ENCODE measurements around the gene RBM42. TPM values are rescaled to one million over a fixed set of nuclear protein-coding genes. Genes with fewer than 3 reads are reported as not detected.

The RBM42 gene
- total and polyA plus RNA-seq, 5 donors from 2014 or later = 52.3 to 69.0 (median 56.7) TPM

- Mint-ChIP-seq H3K9me3 (no peaks in the 10 kb centered on the region), H3K27me3 (no peaks in the 10 kb centered on the region), H3K4me1 (peaks cover 2 to 19% (median 8%) of the 10 kb centered on the region in 4 donors), H3K36me3 (peaks cover 23% of the 10 kb centered on the region), H3K4me3 (peak overlapping the region in 1 of 4 donors; percentile 29), H3K27ac (no peak overlapping the region)
- H3K27me3 ChIP-seq (ENCODE audit: control insufficient read depth, insufficient read depth, low read length) = no peaks in the 10 kb centered on the region
- peaks cover 47% of the 10 kb centered on the region for H3K36me3 ChIP-seq (ENCODE audit: control insufficient read depth, insufficient read depth, low read length)
- H3K27ac ChIP-seq (ENCODE audit: insufficient read depth, low read length, poor library complexity, severe bottlenecking) = no peak overlapping the region
- peaks cover 11% of the 10 kb centered on the region for H3K4me1 ChIP-seq (ENCODE audit: control insufficient read depth, insufficient read depth, low read length, poor library complexity, severe bottlenecking)
- DNase-seq = no peak
- H3K9me3 ChIP-seq (ENCODE audit: control insufficient read depth in 2 of 2, low read length in 2 of 2) = no peaks in the 10 kb centered on the region
- no peak overlapping the region for H3K4me3 ChIP-seq (ENCODE audit: low read depth, low read length)
- no peak for ATAC-seq (ENCODE audit: low read depth in 2 of 2)
These were observed 8.3 kb downstream of the RBM42 start for GRCh38 chr19:35637165-35637564.

GRCh38 chr19:35639321-35639639 lies 10.4 kb downstream of the RBM42 start:
- H3K9me3 ChIP-seq (ENCODE audit: control insufficient read depth in 2 of 2, low read length in 2 of 2) = no peaks in the 10 kb centered on the region
- ATAC-seq (ENCODE audit: low read depth in 2 of 2) (no peak), DNase-seq (no peak)
- H3K27ac ChIP-seq (ENCODE audit: insufficient read depth, low read length, poor library complexity, severe bottlenecking) = no peak overlapping the region
- no peak overlapping the region for H3K4me3 ChIP-seq (ENCODE audit: low read depth, low read length)
- peak overlapping the region in 1 of 3 donors; percentile 20 for H3K27ac Mint-ChIP-seq
- H3K4me3 Mint-ChIP-seq = peak overlapping the region in 1 of 4 donors; percentile 46
- H3K27me3 Mint-ChIP-seq = no peaks in the 10 kb centered on the region
- no peaks in the 10 kb centered on the region for H3K27me3 ChIP-seq (ENCODE audit: control insufficient read depth, insufficient read depth, low read length)
- peaks cover 30% of the 10 kb centered on the region for H3K36me3 ChIP-seq (ENCODE audit: control insufficient read depth, insufficient read depth, low read length)
- peaks cover 31% of the 10 kb centered on the region for H3K4me1 ChIP-seq (ENCODE audit: control insufficient read depth, insufficient read depth, low read length, poor library complexity, severe bottlenecking)
- peaks cover 15% of the 10 kb centered on the region for H3K36me3 Mint-ChIP-seq
- H3K4me1 Mint-ChIP-seq = peaks cover 0 to 25% (median 6%) of the 10 kb centered on the region in 4 donors
- H3K9me3 Mint-ChIP-seq = peaks cover 0 to 2% (median 0%) of the 10 kb centered on the region in 7 donors

- H3K27ac Mint-ChIP-seq = peak overlapping the region in 1 of 3 donors; percentile 20
- H3K27ac ChIP-seq (ENCODE audit: insufficient read depth, low read length, poor library complexity, severe bottlenecking) = no peak overlapping the region
- H3K36me3 Mint-ChIP-seq = peaks cover 12% of the 10 kb centered on the region
- H3K4me1 Mint-ChIP-seq = peaks cover 0 to 31% (median 10%) of the 10 kb centered on the region in 4 donors
- no peaks in the 10 kb centered on the region for H3K9me3 ChIP-seq (ENCODE audit: control insufficient read depth in 2 of 2, low read length in 2 of 2)
- H3K4me3 Mint-ChIP-seq = peak overlapping the region in 1 of 4 donors; percentile 46
- H3K4me3 ChIP-seq (ENCODE audit: low read depth, low read length) = no peak overlapping the region
- ATAC-seq (ENCODE audit: low read depth in 2 of 2) (no peak), DNase-seq (no peak)
- no peaks in the 10 kb centered on the region for H3K27me3 ChIP-seq (ENCODE audit: control insufficient read depth, insufficient read depth, low read length)
- H3K9me3 Mint-ChIP-seq = peaks cover 0 to 2% (median 0%) of the 10 kb centered on the region in 7 donors
- H3K27me3 Mint-ChIP-seq = no peaks in the 10 kb centered on the region
- H3K4me1 ChIP-seq (ENCODE audit: control insufficient read depth, insufficient read depth, low read length, poor library complexity, severe bottlenecking) = peaks cover 36% of the 10 kb centered on the region
- peaks cover 26% of the 10 kb centered on the region for H3K36me3 ChIP-seq (ENCODE audit: control insufficient read depth, insufficient read depth, low read length)
These were observed 11.0 kb downstream of the RBM42 start for GRCh38 chr19:35639863-35640262.

GRCh38 chr19:35641515-35642151 lies 12.8 kb downstream of the RBM42 start, which contains the start of gene ETV2:
TSS of gene ETV2 (plus strand) at chr19:35641745. CDS start at chr19:35642461, 716 bp downstream.
- no peaks in the 10 kb centered on the region for H3K27me3 ChIP-seq (ENCODE audit: control insufficient read depth, insufficient read depth, low read length)
- peak within 1 kb of the TSS in 2 of 3 donors; percentile 43 to 51 for H3K27ac Mint-ChIP-seq
- no peak within 1 kb of the TSS for H3K27ac ChIP-seq (ENCODE audit: insufficient read depth, low read length, poor library complexity, severe bottlenecking)

GRCh38 chr19:35642312-35642711 lies 13.5 kb downstream of the RBM42 start:
- Histone ChIP-seq H3K27ac (ENCODE audit: insufficient read depth, low read length, poor library complexity, severe bottlenecking) (no peak overlapping the region), H3K4me3 (ENCODE audit: low read depth, low read length) (no peak overlapping the region), H3K27me3 (ENCODE audit: control insufficient read depth, insufficient read depth, low read length) (no peaks in the 10 kb centered on the region), H3K4me1 (ENCODE audit: control insufficient read depth, insufficient read depth, low read length, poor library complexity, severe bottlenecking) (peaks cover 40% of the 10 kb centered on the region), H3K36me3 (ENCODE audit: control insufficient read depth, insufficient read depth, low read length) (peaks cover 6% of the 10 kb centered on the region), H3K9me3 (ENCODE audit: control insufficient read depth in 2 of 2, low read length in 2 of 2) (no peaks in the 10 kb centered on the region)
- Mint-ChIP-seq H3K4me1 (peaks cover 3 to 44% (median 17%) of the 10 kb centered on the region in 4 donors), H3K4me3 (peak overlapping the region; percentile 63 to 96 (median 84)), H3K36me3 (peaks cover under 1% of the 10 kb centered on the region), H3K27ac (peak overlapping the region in 1 of 3 donors; percentile 51), H3K27me3 (no peaks in the 10 kb centered on the region), H3K9me3 (peaks cover 0 to 2% (median 0%) of the 10 kb centered on the region in 7 donors)
- DNase-seq = no peak
- no peak for ATAC-seq (ENCODE audit: low read depth in 2 of 2)

More at GRCh38 chr19:35641515-35642151, 12.8 kb downstream of the RBM42 start, which contains the start of gene ETV2:
- Histone ChIP-seq H3K9me3 (ENCODE audit: control insufficient read depth in 2 of 2, low read length in 2 of 2) (no peaks in the 10 kb centered on the region), H3K4me3 (ENCODE audit: low read depth, low read length) (no peak within 1 kb of the TSS), H3K4me1 (ENCODE audit: control insufficient read depth, insufficient read depth, low read length, poor library complexity, severe bottlenecking) (peaks cover 40% of the 10 kb centered on the region), H3K36me3 (ENCODE audit: control insufficient read depth, insufficient read depth, low read length) (peaks cover 13% of the 10 kb centered on the region)
- peaks cover 0 to 2% (median 0%) of the 10 kb centered on the region in 7 donors for H3K9me3 Mint-ChIP-seq
- H3K27me3 Mint-ChIP-seq = no peaks in the 10 kb centered on the region
- DNase-seq = peak in 2 of 3 donors; percentile 41 to 55
- ATAC-seq (ENCODE audit: low read depth in 2 of 2) = no peak
- H3K36me3 Mint-ChIP-seq = peaks cover 7% of the 10 kb centered on the region
- peak within 1 kb of the TSS; percentile 73 to 96 (median 90) for H3K4me3 Mint-ChIP-seq
- H3K4me1 Mint-ChIP-seq = peaks cover 2 to 42% (median 15%) of the 10 kb centered on the region in 4 donors

- H3K9me3 Mint-ChIP-seq = peaks cover 0 to 2% (median 0%) of the 10 kb centered on the region in 7 donors
- no peaks in the 10 kb centered on the region for H3K27me3 ChIP-seq (ENCODE audit: control insufficient read depth, insufficient read depth, low read length)
- peaks cover under 1% of the 10 kb centered on the region for H3K36me3 ChIP-seq (ENCODE audit: control insufficient read depth, insufficient read depth, low read length)
- ATAC-seq (ENCODE audit: low read depth in 2 of 2) (no peak), DNase-seq (peak in 1 of 3 donors; percentile 20)
- no peaks in the 10 kb centered on the region for H3K9me3 ChIP-seq (ENCODE audit: control insufficient read depth in 2 of 2, low read length in 2 of 2)
- peaks cover 45% of the 10 kb centered on the region for H3K4me1 ChIP-seq (ENCODE audit: control insufficient read depth, insufficient read depth, low read length, poor library complexity, severe bottlenecking)
- H3K27ac Mint-ChIP-seq = no peak overlapping the region
- H3K27me3 Mint-ChIP-seq = no peaks in the 10 kb centered on the region
- H3K4me3 ChIP-seq (ENCODE audit: low read depth, low read length) = no peak overlapping the region
- H3K4me3 Mint-ChIP-seq = peak overlapping the region; percentile 51 to 96 (median 90)
- peak overlapping the region; percentile 80 for H3K27ac ChIP-seq (ENCODE audit: insufficient read depth, low read length, poor library complexity, severe bottlenecking)
- no peaks in the 10 kb centered on the region for H3K36me3 Mint-ChIP-seq
- H3K4me1 Mint-ChIP-seq = peaks cover 3 to 44% (median 18%) of the 10 kb centered on the region in 4 donors
These were observed 14.0 kb downstream of the RBM42 start for GRCh38 chr19:35642798-35643254.

- peaks cover 49% of the 10 kb centered on the region for H3K4me1 ChIP-seq (ENCODE audit: control insufficient read depth, insufficient read depth, low read length, poor library complexity, severe bottlenecking)
- peak overlapping the region; percentile 72 for H3K4me3 ChIP-seq (ENCODE audit: low read depth, low read length)
- H3K27ac Mint-ChIP-seq = peak overlapping the region in 2 of 3 donors; percentile 73 to 98
- H3K27me3 ChIP-seq (ENCODE audit: control insufficient read depth, insufficient read depth, low read length) = no peaks in the 10 kb centered on the region
- H3K36me3 ChIP-seq (ENCODE audit: control insufficient read depth, insufficient read depth, low read length) = no peaks in the 10 kb centered on the region
- DNase-seq = peak; percentile 74 to 91 (median 84)
- H3K9me3 Mint-ChIP-seq = peaks cover 0 to 2% (median 0%) of the 10 kb centered on the region in 7 donors
- H3K9me3 ChIP-seq (ENCODE audit: control insufficient read depth in 2 of 2, low read length in 2 of 2) = no peaks in the 10 kb centered on the region
- H3K36me3 Mint-ChIP-seq = no peaks in the 10 kb centered on the region
- H3K4me3 Mint-ChIP-seq = peak overlapping the region; percentile 87 to 98 (median 94)
- peak; percentile 30 to 41 for ATAC-seq (ENCODE audit: low read depth in 2 of 2)
- no peaks in the 10 kb centered on the region for H3K27me3 Mint-ChIP-seq
- peak overlapping the region; percentile 80 for H3K27ac ChIP-seq (ENCODE audit: insufficient read depth, low read length, poor library complexity, severe bottlenecking)
- H3K4me1 Mint-ChIP-seq = peaks cover 4 to 51% (median 24%) of the 10 kb centered on the region in 4 donors
These were observed 14.7 kb downstream of the RBM42 start for GRCh38 chr19:35643255-35644205.
